Ishikawa (cell line): ENCODE results near the gene VPS35L.

Source experiments
- CEBPB ChIP-seq: IDR thresholded peaks from 2 replicates; pipeline ENCODE4 v1.6.1; 2012
- CREB1 ChIP-seq: IDR thresholded peaks from 2 replicates; pipeline ENCODE4 v1.6.1; 2012; ENCODE audit warnings: low read depth
- EGR1 ChIP-seq: IDR thresholded peaks from 2 replicates; pipeline ENCODE4 v1.6.1; 2012
- EP300 ChIP-seq: IDR thresholded peaks from 2 replicates; pipeline ENCODE4 v1.6.1; 2012; ENCODE audit warnings: borderline replicate concordance
- FOXM1 ChIP-seq: IDR thresholded peaks from 2 replicates; pipeline ENCODE4 v1.6.1; 2012; ENCODE audit warnings: low read depth, borderline replicate concordance
- NFIC ChIP-seq: IDR thresholded peaks from 2 replicates; pipeline ENCODE4 v1.6.1; 2012
- RAD21 ChIP-seq: IDR thresholded peaks from 2 replicates; pipeline ENCODE4 v1.6.1; 2012; ENCODE audit warnings: low read depth
- TAF1 ChIP-seq: IDR thresholded peaks from 2 replicates; pipeline ENCODE4 v1.6.1; 2012; ENCODE audit warnings: low read depth, mild to moderate bottlenecking
- TCF12 ChIP-seq: IDR thresholded peaks from 2 replicates; pipeline ENCODE4 v1.6.1; 2012; ENCODE audit warnings: low read depth
- TEAD4 ChIP-seq: IDR thresholded peaks from 2 replicates; pipeline ENCODE4 v1.6.1; 2012
- YY1 ChIP-seq: IDR thresholded peaks from 2 replicates; pipeline ENCODE4 v1.6.1; 2012; ENCODE audit warnings: low read depth
- ZBTB7A ChIP-seq: IDR thresholded peaks from 2 replicates; pipeline ENCODE4 v1.6.1; 2012; ENCODE audit warnings: low read depth
- TF ChIP-seq, protein P1 (sequence below): IDR thresholded peaks from 2 replicates; pipeline ENCODE4 v1.6.1; 2012
- TF ChIP-seq, protein P2 (sequence below): IDR thresholded peaks from 2 replicates; pipeline ENCODE4 v1.6.1; 2012; ENCODE audit warnings: low read depth, mild to moderate bottlenecking
- TF ChIP-seq, protein P3 (sequence below): IDR thresholded peaks from 2 replicates; pipeline ENCODE4 v1.6.1; 2012

VPS35L gene

DNA sequence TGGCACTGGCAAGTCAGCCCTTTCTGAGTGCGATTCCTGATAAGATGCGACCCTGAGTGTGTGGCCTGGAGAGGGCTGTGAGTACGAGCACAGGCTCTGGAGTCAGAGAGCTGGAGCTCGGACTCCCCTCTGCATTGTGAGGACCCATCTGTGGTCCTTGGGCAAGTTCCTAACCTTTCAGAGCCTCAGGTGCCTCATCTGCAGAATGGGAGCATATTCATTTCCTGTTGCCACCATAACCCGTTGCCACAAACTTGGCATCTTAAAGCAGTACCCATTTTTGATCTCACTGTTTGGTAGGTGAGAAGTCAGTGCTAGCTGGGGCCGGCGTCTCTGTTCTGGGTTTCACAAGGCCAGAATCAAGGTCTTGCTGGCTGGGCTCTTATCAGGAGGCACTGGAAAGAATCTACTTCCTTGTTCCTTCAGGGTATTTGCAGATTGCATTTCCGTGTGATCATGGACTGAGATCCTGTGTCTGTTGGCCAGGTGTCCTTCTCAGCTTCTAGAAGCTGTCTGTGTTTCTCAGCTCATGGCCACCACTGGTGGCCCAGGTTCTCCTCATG lies 142.3 kb downstream of the VPS35L start:
- TF ChIP-seq, protein P1, sequence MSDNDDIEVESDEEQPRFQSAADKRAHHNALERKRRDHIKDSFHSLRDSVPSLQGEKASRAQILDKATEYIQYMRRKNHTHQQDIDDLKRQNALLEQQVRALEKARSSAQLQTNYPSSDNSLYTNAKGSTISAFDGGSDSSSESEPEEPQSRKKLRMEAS: no peak
- no peak for TF ChIP-seq EP300
- no peak for TF ChIP-seq TEAD4
- TF ChIP-seq EGR1: no peak
- TF ChIP-seq, protein P2, sequence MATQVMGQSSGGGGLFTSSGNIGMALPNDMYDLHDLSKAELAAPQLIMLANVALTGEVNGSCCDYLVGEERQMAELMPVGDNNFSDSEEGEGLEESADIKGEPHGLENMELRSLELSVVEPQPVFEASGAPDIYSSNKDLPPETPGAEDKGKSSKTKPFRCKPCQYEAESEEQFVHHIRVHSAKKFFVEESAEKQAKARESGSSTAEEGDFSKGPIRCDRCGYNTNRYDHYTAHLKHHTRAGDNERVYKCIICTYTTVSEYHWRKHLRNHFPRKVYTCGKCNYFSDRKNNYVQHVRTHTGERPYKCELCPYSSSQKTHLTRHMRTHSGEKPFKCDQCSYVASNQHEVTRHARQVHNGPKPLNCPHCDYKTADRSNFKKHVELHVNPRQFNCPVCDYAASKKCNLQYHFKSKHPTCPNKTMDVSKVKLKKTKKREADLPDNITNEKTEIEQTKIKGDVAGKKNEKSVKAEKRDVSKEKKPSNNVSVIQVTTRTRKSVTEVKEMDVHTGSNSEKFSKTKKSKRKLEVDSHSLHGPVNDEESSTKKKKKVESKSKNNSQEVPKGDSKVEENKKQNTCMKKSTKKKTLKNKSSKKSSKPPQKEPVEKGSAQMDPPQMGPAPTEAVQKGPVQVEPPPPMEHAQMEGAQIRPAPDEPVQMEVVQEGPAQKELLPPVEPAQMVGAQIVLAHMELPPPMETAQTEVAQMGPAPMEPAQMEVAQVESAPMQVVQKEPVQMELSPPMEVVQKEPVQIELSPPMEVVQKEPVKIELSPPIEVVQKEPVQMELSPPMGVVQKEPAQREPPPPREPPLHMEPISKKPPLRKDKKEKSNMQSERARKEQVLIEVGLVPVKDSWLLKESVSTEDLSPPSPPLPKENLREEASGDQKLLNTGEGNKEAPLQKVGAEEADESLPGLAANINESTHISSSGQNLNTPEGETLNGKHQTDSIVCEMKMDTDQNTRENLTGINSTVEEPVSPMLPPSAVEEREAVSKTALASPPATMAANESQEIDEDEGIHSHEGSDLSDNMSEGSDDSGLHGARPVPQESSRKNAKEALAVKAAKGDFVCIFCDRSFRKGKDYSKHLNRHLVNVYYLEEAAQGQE: no peak
- TF ChIP-seq NFIC: no peak
- no peak for TF ChIP-seq TCF12
- TF ChIP-seq RAD21: no peak
- no peak for TF ChIP-seq CREB1
- TF ChIP-seq, protein P3, sequence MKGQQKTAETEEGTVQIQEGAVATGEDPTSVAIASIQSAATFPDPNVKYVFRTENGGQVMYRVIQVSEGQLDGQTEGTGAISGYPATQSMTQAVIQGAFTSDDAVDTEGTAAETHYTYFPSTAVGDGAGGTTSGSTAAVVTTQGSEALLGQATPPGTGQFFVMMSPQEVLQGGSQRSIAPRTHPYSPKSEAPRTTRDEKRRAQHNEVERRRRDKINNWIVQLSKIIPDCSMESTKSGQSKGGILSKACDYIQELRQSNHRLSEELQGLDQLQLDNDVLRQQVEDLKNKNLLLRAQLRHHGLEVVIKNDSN: no peak
- TF ChIP-seq ZBTB7A: no peak
- TF ChIP-seq FOXM1: no peak
- no peak for TF ChIP-seq YY1
- no peak for TF ChIP-seq CEBPB
- no peak for TF ChIP-seq TAF1

DNA sequence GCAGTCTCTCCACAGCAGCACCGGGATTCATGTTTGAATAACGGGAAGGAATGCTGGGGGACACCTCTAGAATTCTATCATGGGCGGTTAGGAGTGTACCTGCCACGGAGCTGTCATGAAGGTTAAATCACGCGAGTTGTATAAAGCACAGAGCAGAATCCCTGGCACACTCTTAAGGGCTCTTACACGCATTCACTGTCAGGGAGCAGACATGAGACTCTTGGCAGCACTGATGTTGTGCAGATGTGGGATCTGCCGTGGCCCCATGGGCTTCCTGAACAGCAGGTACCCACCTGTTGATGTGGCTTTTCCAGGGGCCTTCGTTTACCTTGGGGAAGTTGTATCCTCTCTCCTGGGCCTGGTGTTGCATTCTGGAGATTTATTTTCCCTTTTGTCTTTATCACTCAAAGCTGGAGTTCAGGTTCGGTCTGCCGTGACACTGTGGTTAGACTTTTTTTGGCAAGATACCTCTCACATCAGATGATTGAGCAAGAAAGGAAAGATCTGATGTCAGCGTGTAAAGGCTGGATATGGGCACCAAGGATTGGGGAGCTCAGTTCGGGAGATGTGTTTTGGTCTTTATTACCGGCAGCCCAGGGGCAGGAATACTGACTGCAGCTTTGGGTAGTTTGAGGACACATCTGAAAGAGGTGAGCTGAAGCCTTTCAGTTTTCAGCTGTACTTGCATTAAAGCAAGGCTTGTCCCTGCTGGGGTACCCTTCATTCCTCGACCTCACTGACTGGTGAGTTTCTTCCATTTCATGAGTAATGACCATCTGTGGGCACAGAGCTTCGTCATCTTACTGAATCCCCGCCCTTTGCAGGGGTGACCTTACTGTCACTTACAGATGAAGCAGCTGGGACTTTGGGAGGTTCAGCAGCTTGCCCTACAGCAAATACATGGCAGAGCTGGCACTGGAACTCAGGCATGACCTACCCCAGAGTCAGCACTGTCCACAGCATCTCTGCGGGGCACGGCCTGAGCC lies 143.3 kb downstream of the VPS35L start:
- TF ChIP-seq TCF12: no peak
- TF ChIP-seq NFIC: no peak
- TF ChIP-seq EGR1: no peak
- TF ChIP-seq RAD21: no peak
- TF ChIP-seq, protein P1: no peak
- TF ChIP-seq TEAD4: no peak
- TF ChIP-seq, protein P2: no peak
- TF ChIP-seq CREB1: no peak
- no peak for TF ChIP-seq FOXM1
- TF ChIP-seq TAF1: no peak
- no peak for TF ChIP-seq CEBPB
- no peak for TF ChIP-seq ZBTB7A
- TF ChIP-seq EP300: no peak
- TF ChIP-seq YY1: no peak
- TF ChIP-seq, protein P3: no peak

DNA sequence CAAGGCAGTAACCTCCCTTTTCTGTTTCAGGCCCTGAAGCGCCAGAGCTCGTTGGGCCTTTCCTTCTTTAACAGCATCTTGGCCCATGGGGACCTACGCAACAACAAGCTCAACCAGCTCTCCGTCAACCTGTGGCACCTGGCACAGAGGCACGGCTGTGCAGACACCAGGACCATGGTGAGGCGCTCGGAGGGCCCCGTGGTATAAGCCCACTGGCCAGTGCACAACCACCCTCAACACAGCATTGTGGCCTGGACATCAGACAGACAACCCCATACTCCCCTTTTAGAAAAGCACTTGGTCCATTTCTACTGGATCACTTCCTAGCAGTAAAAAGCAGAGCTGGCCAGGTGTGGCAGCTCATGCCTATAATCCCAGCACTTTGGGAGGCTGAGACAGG lies 144.0 kb downstream of the VPS35L start:
- TF ChIP-seq TAF1: no peak

DNA sequence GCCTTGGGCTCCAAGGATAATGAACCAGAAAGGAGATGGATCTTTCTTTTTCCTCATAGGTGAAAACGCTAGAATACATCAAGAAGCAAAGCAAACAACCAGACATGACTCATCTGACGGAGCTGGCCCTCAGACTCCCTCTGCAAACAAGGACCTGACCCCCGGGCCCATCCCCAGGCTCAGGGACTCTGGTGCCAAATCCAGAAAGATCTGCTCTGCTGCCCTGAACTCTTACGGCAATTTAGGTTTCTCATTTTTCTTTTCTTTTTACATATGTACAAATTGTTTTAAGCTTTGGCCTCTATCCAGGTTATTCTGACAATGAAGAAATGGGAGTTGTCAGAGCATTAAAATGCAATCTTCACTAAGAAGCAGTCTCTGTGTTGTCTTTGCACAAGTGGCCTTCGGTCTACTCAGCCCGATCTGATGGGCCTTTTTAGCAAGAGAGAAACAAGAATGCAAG lies 144.8 kb downstream of the VPS35L start:
- TF ChIP-seq CEBPB: no peak
- TF ChIP-seq TCF12: no peak
- no peak for TF ChIP-seq EP300
- TF ChIP-seq RAD21: no peak
- no peak for TF ChIP-seq YY1
- TF ChIP-seq CREB1: no peak
- no peak for TF ChIP-seq NFIC
- no peak for TF ChIP-seq EGR1
- TF ChIP-seq FOXM1: no peak
- no peak for TF ChIP-seq ZBTB7A
- TF ChIP-seq, protein P3: no peak
- no peak for TF ChIP-seq TEAD4
- no peak for TF ChIP-seq TAF1
- TF ChIP-seq, protein P2: no peak
- TF ChIP-seq, protein P1: no peak
